Pulmonary artery endothelial cell (primary cell): Measurements from ENCODE around the gene ST7L. TPM values are rescaled to one million over a fixed set of nuclear protein-coding genes. Genes with fewer than 3 reads are reported as not detected.

Experiments used
- DNase-seq: peaks from one replicate; pipeline ENCODE4 v3.0.0-alpha.2; 2011; ENCODE audit warnings: low read depth, low spot score
- total RNA-seq: library from RNA; depleted of rRNA; stranded (reverse); fragments of >200 nt; gene quantifications from 2 replicates; pipeline ENCODE4 v1.2.3, GENCODE V29; 2014

The ST7L gene
- total RNA-seq, 1 donor from 2014 or later, result 17.5 TPM

- peak; percentile 75 for DNase-seq
Measured at GRCh38 chr1:112619518-112620376, 806 bp upstream of the ST7L start, which contains the start of gene CAPZA1. CAPZA1 (plus strand) TSS chr1:112619832; CDS start chr1:112619845, 13 bp downstream.

DNA sequence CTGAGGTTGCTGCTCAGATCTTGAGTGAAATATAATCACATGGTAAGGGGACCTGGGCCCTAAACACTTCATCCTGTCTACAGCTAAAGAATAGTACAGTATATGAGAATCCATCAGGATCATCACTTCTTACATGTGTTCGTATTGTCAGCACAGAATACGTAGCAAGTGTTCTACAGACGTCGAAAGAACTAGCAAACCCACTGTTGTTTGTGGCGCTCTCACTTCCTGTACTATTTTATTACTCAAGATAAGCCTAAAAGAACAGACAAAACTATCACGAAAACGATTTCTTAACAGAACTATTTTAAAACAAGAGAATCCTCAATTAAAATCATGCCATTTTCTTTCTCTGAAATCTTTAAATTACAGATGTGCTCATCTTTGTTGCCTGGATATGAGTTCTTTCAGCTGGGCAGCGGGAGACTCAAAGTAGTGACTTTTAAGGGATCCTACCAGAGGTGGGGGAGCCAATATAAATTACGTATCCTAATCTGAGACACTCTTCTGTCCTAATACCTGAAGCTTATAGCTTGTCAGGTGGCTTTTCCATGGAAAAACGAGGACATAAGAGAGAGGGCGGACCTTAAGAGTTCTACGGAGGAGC, 724 bp downstream of the ST7L start:
- DNase-seq, result no peak

- DNase-seq, result no peak
Measured at GRCh38 chr1:112614460-112615065, 4.4 kb downstream of the ST7L start.

DNA sequence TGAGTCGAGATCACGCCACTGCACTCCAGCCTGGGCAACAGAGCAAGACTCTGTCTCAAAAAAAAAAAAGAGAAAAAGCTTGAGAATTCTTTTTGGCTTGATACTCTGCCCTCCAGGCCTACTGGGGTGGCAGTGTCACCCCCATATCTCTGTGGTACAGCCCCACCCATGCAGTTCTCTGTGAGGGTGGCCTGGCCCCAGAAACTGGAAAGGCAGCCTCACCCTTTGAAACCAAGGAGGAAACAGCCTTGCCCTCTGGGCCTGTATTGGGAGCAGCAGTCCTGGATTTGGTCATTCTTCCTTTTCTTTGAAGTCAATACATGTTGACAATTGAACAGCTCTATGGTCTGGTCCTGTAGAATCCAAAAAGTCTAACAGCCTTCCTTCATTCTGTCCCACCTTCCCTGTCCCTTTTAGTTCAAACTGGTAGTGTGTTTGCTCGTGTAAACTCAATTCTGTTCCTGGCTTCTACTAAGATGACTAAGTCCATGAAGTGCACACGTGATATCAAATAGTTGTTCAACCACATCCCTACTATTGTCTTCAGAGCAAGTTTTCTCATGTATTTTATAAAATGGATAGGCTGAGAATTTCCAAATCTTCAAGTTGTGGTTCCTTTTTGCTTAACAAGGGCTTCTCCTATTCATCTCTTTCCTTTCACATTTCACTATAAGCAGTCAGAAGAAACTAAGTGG, 13.2 kb downstream of the ST7L start:
- DNase-seq, result no peak

GRCh38 chr1:112603541-112603940, 15.4 kb downstream of the ST7L start:
- no peak for DNase-seq

GRCh38 chr1:112603012-112603411, 15.9 kb downstream of the ST7L start:
- no peak for DNase-seq

DNA sequence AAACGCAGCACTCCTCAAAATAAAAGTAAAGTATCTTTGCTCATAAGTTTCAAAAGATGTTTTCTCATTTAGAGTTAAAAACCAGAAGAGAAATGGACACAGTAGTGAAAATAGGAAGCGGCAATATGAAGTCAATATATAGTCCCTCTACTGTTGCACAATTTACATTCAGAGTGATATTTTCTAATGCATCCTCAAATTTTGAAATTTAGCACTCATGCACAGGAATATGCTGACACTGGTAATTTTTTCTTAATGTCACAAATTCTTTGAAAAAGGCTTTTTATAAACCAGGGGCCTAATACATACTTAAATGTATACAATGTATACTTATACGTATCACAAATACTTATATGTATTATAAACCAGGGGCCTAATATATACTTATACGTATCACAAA, 19.5 kb downstream of the ST7L start:
- DNase-seq, result no peak

GRCh38 chr1:112594208-112594876, 24.6 kb downstream of the ST7L start:
- no peak for DNase-seq

DNA sequence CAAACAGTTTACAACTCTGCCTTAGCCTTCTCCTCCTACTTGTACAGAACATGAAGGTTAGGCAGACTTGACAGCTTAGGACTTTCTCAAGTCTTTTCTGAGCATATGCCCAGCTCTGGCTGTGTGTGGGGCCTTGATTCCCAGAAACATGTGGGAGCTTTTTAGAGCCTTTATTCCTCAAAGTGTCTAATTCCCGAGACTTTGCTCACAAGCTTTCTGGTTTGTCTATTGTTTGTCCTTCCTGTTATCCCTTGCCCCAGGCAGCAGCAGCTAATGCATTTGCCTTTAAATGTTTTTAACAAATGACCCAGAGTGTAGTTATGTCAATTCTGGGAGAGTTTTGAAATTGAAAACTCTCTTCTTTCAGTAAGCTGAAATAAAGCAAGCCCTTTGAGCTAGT, 29.2 kb downstream of the ST7L start:
- DNase-seq, result no peak

DNA sequence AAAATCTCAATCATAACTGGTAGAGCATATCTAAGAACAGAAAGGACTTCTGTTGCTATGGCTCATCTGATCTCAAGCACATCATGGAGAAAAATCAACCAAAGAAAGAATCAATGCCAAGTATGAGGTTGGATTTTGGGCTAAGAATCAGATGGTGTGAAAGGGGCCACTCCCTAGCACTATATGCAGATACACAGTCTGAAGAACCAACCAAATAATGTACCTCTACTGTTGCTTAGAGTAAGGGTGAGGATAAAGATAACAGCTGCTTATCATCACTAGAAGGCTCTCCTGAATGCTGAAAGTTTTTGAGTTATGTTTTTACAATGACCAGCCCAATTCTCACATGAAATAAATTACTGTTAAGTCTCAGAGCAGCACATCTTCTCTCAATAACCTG, 35.6 kb downstream of the ST7L start:
- DNase-seq, result no peak

DNA sequence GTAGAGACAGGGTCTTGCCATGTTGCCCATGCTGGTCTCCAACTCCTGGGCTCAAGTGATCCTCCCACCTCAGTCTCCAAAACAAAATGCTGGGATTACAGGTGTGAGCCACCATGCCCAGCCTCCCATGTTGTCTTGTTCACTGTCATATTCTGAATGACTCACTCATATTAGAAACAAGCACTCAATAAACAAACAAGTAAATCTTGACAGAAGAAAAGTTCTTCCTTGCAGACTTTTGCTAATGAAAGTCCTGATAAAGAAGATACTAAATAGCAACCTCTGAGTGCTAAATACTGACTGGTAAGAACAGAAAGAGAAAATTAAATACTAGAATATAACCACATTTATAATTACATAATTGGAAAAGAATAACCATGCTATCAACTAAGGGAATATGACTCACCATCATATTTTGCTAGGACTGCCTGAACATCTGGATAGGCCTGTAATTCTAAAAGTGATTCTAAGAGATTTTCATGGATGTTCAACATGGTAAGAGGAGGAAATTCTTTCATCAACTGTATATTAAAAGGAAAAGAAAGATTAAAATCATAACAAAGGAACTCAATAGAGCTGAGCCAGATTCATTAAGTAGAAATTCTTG, 37.3 kb downstream of the ST7L start:
- DNase-seq, result no peak

- DNase-seq, result no peak
Measured at GRCh38 chr1:112579801-112580510, 39.0 kb downstream of the ST7L start.

- DNase-seq, result no peak
Measured at GRCh38 chr1:112576240-112576639, 42.7 kb downstream of the ST7L start.

DNA sequence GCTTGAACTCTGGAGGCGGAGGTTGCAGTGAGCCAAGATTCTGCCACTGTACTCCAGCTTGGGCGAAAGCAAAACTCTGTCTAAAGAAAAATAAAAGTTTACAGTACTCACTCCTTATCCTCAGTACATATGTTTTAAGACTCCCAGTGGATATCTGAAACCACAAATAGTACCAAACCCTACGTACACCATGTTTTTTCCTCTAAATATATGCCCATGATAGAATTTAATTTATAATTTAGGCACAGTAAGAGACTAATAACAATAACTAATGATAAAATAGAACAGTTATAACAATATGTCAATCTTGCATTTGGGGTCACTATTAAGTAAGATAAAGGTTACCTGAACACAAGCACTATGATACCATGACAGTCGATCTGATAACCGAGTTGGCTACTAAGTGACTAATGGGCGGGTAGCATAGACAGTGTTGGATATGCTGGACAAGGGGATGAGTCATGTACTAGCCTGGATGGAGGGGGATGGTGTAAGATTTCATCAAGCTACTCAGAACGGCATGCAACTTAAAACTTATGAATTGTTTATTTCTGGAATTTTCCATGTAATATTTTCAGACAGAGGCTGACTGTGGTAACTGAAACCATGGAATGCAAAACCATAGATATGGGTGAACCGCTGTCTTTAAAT, 43.7 kb downstream of the ST7L start:
- peak; percentile 10 for DNase-seq

- no peak for DNase-seq
Measured at GRCh38 chr1:112565800-112566199, 53.1 kb downstream of the ST7L start.

DNA sequence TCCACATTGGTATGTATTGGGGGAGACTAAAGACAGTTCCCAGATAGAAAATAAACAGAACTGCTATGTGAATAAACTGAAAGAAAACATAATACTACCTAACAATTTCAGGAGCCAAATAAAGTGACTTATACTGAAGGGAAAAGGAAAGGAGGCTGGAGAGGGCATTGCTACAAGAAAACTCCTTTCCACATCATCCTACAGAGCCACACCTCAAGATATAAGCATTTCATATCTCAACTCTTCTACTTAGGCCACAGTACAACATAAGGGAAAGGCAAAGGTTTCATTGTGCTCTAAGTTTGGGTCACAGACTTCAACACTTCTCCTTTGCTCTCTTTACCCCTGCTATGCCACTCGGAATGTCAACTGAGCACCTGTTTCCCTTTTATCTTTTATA, 54.9 kb downstream of the ST7L start:
- no peak for DNase-seq

DNA sequence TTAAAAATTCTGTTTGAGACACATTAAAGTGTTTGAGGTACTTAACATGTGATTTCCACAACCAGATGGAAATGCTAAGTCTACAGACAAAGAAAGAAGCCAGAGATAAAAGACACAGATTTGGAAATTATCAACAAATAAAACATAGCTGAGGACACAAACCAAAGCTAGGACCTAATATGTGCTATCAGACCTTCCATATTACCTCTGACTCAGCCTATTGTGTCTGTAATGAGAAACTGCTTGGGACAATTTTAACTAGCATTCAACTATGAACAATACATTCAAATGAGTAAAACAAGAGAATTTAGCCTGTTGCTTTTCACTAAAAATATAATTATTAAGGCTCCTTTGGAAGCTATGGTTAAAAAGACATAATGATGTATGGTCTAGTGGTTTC, 55.6 kb downstream of the ST7L start:
- no peak for DNase-seq

DNA sequence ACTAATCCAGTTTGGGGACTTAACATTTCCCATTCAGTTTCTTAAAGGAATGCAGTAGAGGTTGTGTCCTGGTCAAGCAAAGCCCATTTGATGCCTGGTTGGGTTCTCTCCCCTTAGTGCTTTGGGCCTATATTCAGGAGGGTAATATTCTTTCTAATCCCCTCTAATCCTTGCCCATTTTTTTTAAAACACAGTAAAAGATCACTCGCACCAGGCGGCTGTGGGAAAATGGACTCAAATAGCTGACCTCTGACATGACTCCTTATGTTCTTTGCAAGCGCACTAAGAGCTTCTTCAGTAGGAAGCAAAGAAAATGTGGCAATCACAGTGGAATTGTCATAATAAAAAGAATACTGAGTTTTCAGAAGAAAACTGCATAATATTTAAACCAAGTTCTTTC, 60.3 kb downstream of the ST7L start:
- DNase-seq, result no peak

GRCh38 chr1:112557385-112557784, 61.6 kb downstream of the ST7L start:
- DNase-seq, result no peak

DNA sequence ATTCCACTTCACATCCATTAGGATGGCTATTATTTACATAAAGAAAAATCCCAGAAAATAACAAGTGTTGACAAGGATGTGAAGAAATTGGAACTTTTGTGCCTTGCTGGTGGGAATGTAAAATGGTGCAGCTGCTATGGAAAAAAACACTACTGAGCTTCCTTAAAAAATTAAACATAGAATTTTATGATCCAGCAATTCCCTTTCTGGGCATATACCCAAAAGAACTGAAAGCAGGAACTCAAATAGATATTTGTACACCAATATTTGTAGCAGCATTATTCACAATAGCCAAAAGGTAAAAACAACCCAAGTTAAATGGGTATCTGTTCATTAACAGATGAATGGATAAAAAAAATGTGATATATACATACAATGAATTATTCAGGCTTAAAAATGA, 64.5 kb downstream of the ST7L start:
- DNase-seq, result no peak
